CD14-positive monocyte (primary cell): ENCODE measurements around the gene ULK4. TPM values are rescaled to one million over a fixed set of nuclear protein-coding genes. Genes with fewer than 3 reads are reported as not detected.

Source experiments
- DNase-seq, 3 donors: peaks; one replicate each; pipeline ENCODE4 v3.0.0-alpha.2; 2011 to 2022
- H2AFZ ChIP-seq: 2 replicates; pipeline ENCODE4 v1.6.0; 2012; ENCODE audit warnings: mild to moderate bottlenecking, low read depth, low read length, inconsistent platforms; ENCODE audit not compliant: insufficient read depth, poor library complexity, severe bottlenecking
- H3K27ac ChIP-seq, 2 donors: 1 replicate in 1 of 2; 2 replicates in 1 of 2; pipeline ENCODE4 v1.5.1; 2012 to 2013; ENCODE audit warnings: low read length in 2 of 2, control low read depth in 1 of 2, inconsistent platforms in 1 of 2, low read depth in 1 of 2, mild to moderate bottlenecking in 1 of 2
- H3K27me3 ChIP-seq, 2 donors: one replicate each; pipeline versions ENCODE4 v1.6.0 to v1.6.1; 2011 to 2013; ENCODE audit warnings: low read length in 2 of 2; ENCODE audit not compliant: control insufficient read depth in 2 of 2, insufficient read depth in 2 of 2
- H3K36me3 ChIP-seq, 2 donors: replicated peaks in 1 of 2; 1 replicate in 1 of 2; 2 replicates in 1 of 2; pipeline versions ENCODE4 v1.5.1 to v1.6.1; 2012 to 2013; ENCODE audit warnings: low read length in 2 of 2, control low read depth in 1 of 2, inconsistent platforms in 1 of 2, mild to moderate bottlenecking in 1 of 2; ENCODE audit not compliant: insufficient read depth in 2 of 2, control insufficient read depth in 1 of 2
- H3K4me1 ChIP-seq, 2 donors: 1 replicate in 1 of 2; 2 replicates in 1 of 2; pipeline versions ENCODE4 v1.5.1 to v1.6.1; 2012 to 2013; ENCODE audit warnings: low read length in 2 of 2, control low read depth in 1 of 2, inconsistent platforms in 1 of 2, mild to moderate bottlenecking in 1 of 2, moderate library complexity in 1 of 2; ENCODE audit not compliant: insufficient read depth in 2 of 2, control insufficient read depth in 1 of 2
- H3K4me2 ChIP-seq: replicated peaks from 2 replicates; pipeline ENCODE3; 2012; ENCODE audit warnings: low read length, moderate library complexity, mild to moderate bottlenecking; ENCODE audit not compliant: poor library complexity, severe bottlenecking; ENCODE audit errors: extremely low read depth
- H3K4me3 ChIP-seq, 3 experiments: fragments of 200-600 bp in 1 of 3; sonication (generic) in 1 of 3; replicated peaks in 1 of 3; 1 replicate in 2 of 3; 2 replicates in 1 of 3; pipeline ENCODE4 v1.5.1; 2011 to 2013; ENCODE audit warnings: low read length in 3 of 3, mild to moderate bottlenecking in 3 of 3, control low read depth in 2 of 3, low read depth in 2 of 3, inconsistent platforms in 1 of 3, moderate library complexity in 1 of 3
- H3K79me2 ChIP-seq: 2 replicates; pipeline ENCODE4 v1.6.0; 2012; ENCODE audit warnings: mild to moderate bottlenecking, control low read depth, inconsistent platforms, low read length, moderate library complexity; ENCODE audit not compliant: insufficient read depth
- H3K9ac ChIP-seq: 2 replicates; pipeline ENCODE4 v1.6.0; 2017; ENCODE audit warnings: low read length, mild to moderate bottlenecking; ENCODE audit not compliant: insufficient read depth, poor library complexity, severe bottlenecking
- H3K9me3 ChIP-seq, 2 donors: replicated peaks in 1 of 2; 1 replicate in 1 of 2; 2 replicates in 1 of 2; pipeline versions ENCODE4 v1.5.1 to v1.6.1; 2012 to 2013; ENCODE audit warnings: low read length in 2 of 2, control low read depth in 1 of 2; ENCODE audit not compliant: control insufficient read depth in 1 of 2, insufficient read depth in 1 of 2
- H4K20me1 ChIP-seq: 2 replicates; pipeline ENCODE4 v1.6.0; 2012; ENCODE audit warnings: mild to moderate bottlenecking, low read length, control low read depth, moderate library complexity; ENCODE audit not compliant: insufficient read depth
- H3K27ac Mint-ChIP-seq, 7 donors: one replicate each; pipeline ENCODE4 v1.8.0; 2020; ENCODE audit warnings: mild to moderate bottlenecking in 7 of 7, mixed read lengths in 7 of 7, moderate library complexity in 6 of 7, inconsistent platforms in 2 of 7
- H3K27me3 Mint-ChIP-seq, 3 donors: one replicate each; pipeline ENCODE4 v1.8.0; 2021 to 2022; ENCODE audit warnings: low read depth in 3 of 3, mild to moderate bottlenecking in 3 of 3, mixed read lengths in 3 of 3, moderate library complexity in 3 of 3, inconsistent platforms in 1 of 3
- H3K36me3 Mint-ChIP-seq, 2 donors: one replicate each; pipeline ENCODE4 v1.8.0; 2020; ENCODE audit warnings: mixed read lengths in 2 of 2, inconsistent platforms in 1 of 2, mild to moderate bottlenecking in 1 of 2
- H3K4me1 Mint-ChIP-seq: one replicate; pipeline ENCODE4 v1.8.0; 2020; ENCODE audit warnings: mild to moderate bottlenecking, mixed read lengths
- H3K4me3 Mint-ChIP-seq, 2 donors: one replicate each; pipeline ENCODE4 v1.8.0; 2020; ENCODE audit warnings: mild to moderate bottlenecking in 2 of 2, mixed read lengths in 2 of 2, moderate library complexity in 1 of 2
- H3K9me3 Mint-ChIP-seq, 7 donors: one replicate each; pipeline ENCODE4 v1.8.0; 2020 to 2022; ENCODE audit warnings: mixed read lengths in 7 of 7, mild to moderate bottlenecking in 6 of 7, moderate library complexity in 6 of 7, inconsistent platforms in 2 of 7
- intact Hi-C, 2 donors: fragments of 100-400 bp; cut with micrococcal nuclease; formaldehyde crosslinking; loops; one replicate each; pipeline versions ENCODE4 v1.15.0 to v1.15.1; 2023
- polyA plus RNA-seq, 3 donors: library from polyadenylated mRNA; depleted of rRNA in 1 of 3; unstranded in 2 of 3; stranded (reverse) in 1 of 3; fragments of 300-500 nt in 2 of 3; fragments of >200 nt in 1 of 3; fragmentation: Illumina TruSeq in 2 of 3; gene quantifications; 1 replicate in 2 of 3; 2 replicates in 1 of 3; pipeline ENCODE4 v1.2.3, GENCODE V29; 2012 to 2021
- TF ChIP-seq, protein P1 (sequence below): fragments of 200-600 bp; IDR thresholded peaks from one replicate; pipeline ENCODE4 v1.8.0; 2022; ENCODE audit warnings: antibody characterized with exemption, mild to moderate bottlenecking

The ULK4 gene
- polyA plus RNA-seq, 3 donors = 6.7 to 14.0 (median 11.8) TPM

DNA sequence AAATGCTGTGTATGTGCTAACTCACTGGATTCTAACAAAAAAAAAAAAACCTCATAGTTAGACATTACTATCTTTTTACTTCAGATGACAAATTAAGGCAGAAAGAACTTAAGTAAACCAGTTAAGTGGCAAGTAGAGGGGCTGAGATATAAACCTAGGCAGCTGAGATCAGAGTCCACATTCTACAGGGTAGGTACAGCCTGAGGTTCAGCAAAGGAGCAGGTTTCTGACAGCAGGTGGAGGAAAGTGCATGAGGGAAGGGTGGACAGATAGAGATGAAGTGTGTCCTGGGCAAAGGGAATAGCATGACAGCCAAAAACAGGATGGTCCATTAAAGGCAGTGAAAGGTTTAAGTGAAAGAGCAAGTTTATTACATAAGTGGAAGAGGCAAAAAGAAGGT is 329.2 kb downstream of the ULK4 start:
- Histone ChIP-seq H3K79me2 (no peaks in the 10 kb centered on the region), H3K4me1 (no peaks in the 10 kb centered on the region), H3K27ac (no peak overlapping the region), H4K20me1 (no peaks in the 10 kb centered on the region), H3K4me3 (no peak overlapping the region), H3K9ac (no peak overlapping the region), H3K4me2 (no peak overlapping the region), H3K27me3 (no peaks in the 10 kb centered on the region), H3K36me3 (no peaks in the 10 kb centered on the region), H3K9me3 (no peaks in the 10 kb centered on the region), H2AFZ (no peak overlapping the region)
- H3K36me3 Mint-ChIP-seq = no peaks in the 10 kb centered on the region
- DNase-seq = no peak
- peaks cover 0 to 4% (median 0%) of the 10 kb centered on the region in 3 donors for H3K27me3 Mint-ChIP-seq
- H3K9me3 Mint-ChIP-seq = peaks cover 0 to 2% (median 2%) of the 10 kb centered on the region in 7 donors
- TF ChIP-seq, protein P1, sequence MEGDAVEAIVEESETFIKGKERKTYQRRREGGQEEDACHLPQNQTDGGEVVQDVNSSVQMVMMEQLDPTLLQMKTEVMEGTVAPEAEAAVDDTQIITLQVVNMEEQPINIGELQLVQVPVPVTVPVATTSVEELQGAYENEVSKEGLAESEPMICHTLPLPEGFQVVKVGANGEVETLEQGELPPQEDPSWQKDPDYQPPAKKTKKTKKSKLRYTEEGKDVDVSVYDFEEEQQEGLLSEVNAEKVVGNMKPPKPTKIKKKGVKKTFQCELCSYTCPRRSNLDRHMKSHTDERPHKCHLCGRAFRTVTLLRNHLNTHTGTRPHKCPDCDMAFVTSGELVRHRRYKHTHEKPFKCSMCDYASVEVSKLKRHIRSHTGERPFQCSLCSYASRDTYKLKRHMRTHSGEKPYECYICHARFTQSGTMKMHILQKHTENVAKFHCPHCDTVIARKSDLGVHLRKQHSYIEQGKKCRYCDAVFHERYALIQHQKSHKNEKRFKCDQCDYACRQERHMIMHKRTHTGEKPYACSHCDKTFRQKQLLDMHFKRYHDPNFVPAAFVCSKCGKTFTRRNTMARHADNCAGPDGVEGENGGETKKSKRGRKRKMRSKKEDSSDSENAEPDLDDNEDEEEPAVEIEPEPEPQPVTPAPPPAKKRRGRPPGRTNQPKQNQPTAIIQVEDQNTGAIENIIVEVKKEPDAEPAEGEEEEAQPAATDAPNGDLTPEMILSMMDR = no peak
- H3K4me1 Mint-ChIP-seq = no peaks in the 10 kb centered on the region
- H3K4me3 Mint-ChIP-seq = no peak overlapping the region
- no peak overlapping the region for H3K27ac Mint-ChIP-seq
- intact Hi-C loops = no loop called here

DNA sequence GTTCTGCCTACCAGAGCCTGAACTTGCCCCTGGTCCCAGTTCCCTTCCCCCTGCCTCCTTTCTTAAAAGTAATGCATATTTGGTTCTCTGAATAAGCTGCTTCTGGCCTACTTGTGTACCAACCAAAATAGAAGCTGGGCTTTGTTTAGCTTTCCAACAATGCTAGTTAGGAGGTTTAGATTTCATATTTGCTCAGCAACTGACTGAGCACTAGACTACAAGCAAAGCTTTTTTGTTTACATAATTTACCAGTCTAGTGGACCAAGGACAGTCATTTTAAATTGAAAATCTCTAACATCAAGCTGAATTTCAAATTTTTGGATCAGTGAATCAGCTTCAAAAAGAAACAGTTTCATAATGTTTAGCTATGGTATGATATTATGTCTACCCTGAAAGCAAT is 331.2 kb downstream of the ULK4 start:
- H3K4me1 ChIP-seq = no peaks in the 10 kb centered on the region
- no peaks in the 10 kb centered on the region for H4K20me1 ChIP-seq
- H3K9ac ChIP-seq = no peak overlapping the region
- H3K4me3 ChIP-seq = no peak overlapping the region
- H3K27ac ChIP-seq = no peak overlapping the region
- Mint-ChIP-seq H3K27ac (no peak overlapping the region), H3K4me1 (no peaks in the 10 kb centered on the region), H3K4me3 (no peak overlapping the region), H3K9me3 (peaks cover 0 to 5% (median 2%) of the 10 kb centered on the region in 7 donors), H3K27me3 (peaks cover 0 to 4% (median 0%) of the 10 kb centered on the region in 3 donors), H3K36me3 (no peaks in the 10 kb centered on the region)
- H3K4me2 ChIP-seq = no peak overlapping the region
- TF ChIP-seq, protein P1 = no peak
- intact Hi-C loops = no loop called here
- H3K79me2 ChIP-seq = no peaks in the 10 kb centered on the region
- no peaks in the 10 kb centered on the region for H3K36me3 ChIP-seq
- no peaks in the 10 kb centered on the region for H3K27me3 ChIP-seq
- no peak for DNase-seq
- no peaks in the 10 kb centered on the region for H3K9me3 ChIP-seq
- H2AFZ ChIP-seq = no peak overlapping the region
